SK-N-SH treated with all-trans-retinoic acid at 6 μM for 48 hours (cell line): Measurements from ENCODE around the gene PSME1.

Experiments used
- ATAC-seq: fragments of 200-7000 bp; cut with Tn5 transposase; 3 replicates; pipeline ENCODE4 v1.9.1; 2020; ENCODE audit warnings: mild to moderate bottlenecking, moderate library complexity
- ARNTL ChIP-seq: fragments of 450-650 bp; formaldehyde crosslinking; IDR thresholded peaks from 2 replicates; pipeline ENCODE4 v1.5.0; 2020; ENCODE audit warnings: low read depth, mild to moderate bottlenecking, moderate library complexity, borderline replicate concordance
- CSDC2 ChIP-seq: fragments of 250-450 bp; sonication (Bioruptor Pico); IDR thresholded peaks from 2 replicates; pipeline ENCODE4 v1.5.0; 2020; ENCODE audit warnings: mild to moderate bottlenecking, moderate library complexity
- ESRRG ChIP-seq: fragments of 250-450 bp; sonication (Bioruptor Pico); IDR thresholded peaks from 2 replicates; pipeline ENCODE4 v1.6.1; 2021; ENCODE audit warnings: mild to moderate bottlenecking
- GLIS3 ChIP-seq: fragments of 250-450 bp; sonication (Bioruptor Pico); IDR thresholded peaks from 2 replicates; pipeline ENCODE4 v1.5.0; 2020; ENCODE audit warnings: mild to moderate bottlenecking, moderate library complexity
- ISL1 ChIP-seq: fragments of 250-450 bp; sonication (Bioruptor Pico); IDR thresholded peaks from 2 replicates; pipeline ENCODE4 v2.1.2; 2022; ENCODE audit warnings: mild to moderate bottlenecking, moderate library complexity
- PPARA ChIP-seq: fragments of 250-450 bp; sonication (Bioruptor Pico); IDR thresholded peaks from 2 replicates; pipeline ENCODE4 v1.5.0; 2020; ENCODE audit warnings: mild to moderate bottlenecking, borderline replicate concordance
- RARB ChIP-seq: fragments of 250-450 bp; sonication (Bioruptor Pico); IDR thresholded peaks from 2 replicates; pipeline ENCODE4 v1.8.0; 2021; ENCODE audit warnings: mild to moderate bottlenecking, moderate library complexity
- SNAI2 ChIP-seq: fragments of 250-450 bp; sonication (Bioruptor Pico); IDR thresholded peaks from 2 replicates; pipeline ENCODE4 v1.5.0; 2020; ENCODE audit warnings: mild to moderate bottlenecking, moderate library complexity
- TCF4 ChIP-seq: fragments of 250-450 bp; sonication (Bioruptor Pico); IDR thresholded peaks from 2 replicates; pipeline ENCODE4 v1.8.0; 2021; ENCODE audit warnings: mild to moderate bottlenecking, moderate library complexity, borderline replicate concordance
- TOX ChIP-seq: fragments of 250-450 bp; sonication (Bioruptor Pico); IDR thresholded peaks from 2 replicates; pipeline ENCODE4 v1.8.0; 2021; ENCODE audit warnings: mild to moderate bottlenecking, moderate library complexity, borderline replicate concordance
- ZC3H10 ChIP-seq: fragments of 250-450 bp; sonication (Bioruptor Pico); IDR thresholded peaks from 2 replicates; pipeline ENCODE4 v1.5.1; 2021; ENCODE audit warnings: mild to moderate bottlenecking, moderate library complexity
- ZFP3 ChIP-seq: fragments of 250-450 bp; sonication (Bioruptor Pico); IDR thresholded peaks from 2 replicates; pipeline ENCODE4 v1.5.0; 2020; ENCODE audit warnings: mild to moderate bottlenecking, moderate library complexity
- ZNF565 ChIP-seq: fragments of 450-650 bp; formaldehyde crosslinking; conservative IDR thresholded peaks from 2 replicates; pipeline ENCODE4 v1.5.0; 2020; ENCODE audit warnings: low read depth, mild to moderate bottlenecking, moderate library complexity
- ZNF70 ChIP-seq: fragments of 450-650 bp; formaldehyde crosslinking; IDR thresholded peaks from 2 replicates; pipeline ENCODE4 v1.5.0; 2020; ENCODE audit warnings: mild to moderate bottlenecking, moderate library complexity
- ZNF8 ChIP-seq: fragments of 450-650 bp; formaldehyde crosslinking; IDR thresholded peaks from 2 replicates; pipeline ENCODE4 v1.5.0; 2020; ENCODE audit warnings: mild to moderate bottlenecking, moderate library complexity
- TF ChIP-seq, protein P1 (sequence below): fragments of 250-450 bp; sonication (Bioruptor Pico); IDR thresholded peaks from 2 replicates; pipeline ENCODE4 v1.5.1; 2021; ENCODE audit warnings: mild to moderate bottlenecking, moderate library complexity
- TF ChIP-seq, protein P2 (sequence below): fragments of 250-450 bp; sonication (Bioruptor Pico); IDR thresholded peaks from 2 replicates; pipeline ENCODE4 v1.5.1; 2020; ENCODE audit warnings: low read depth, mild to moderate bottlenecking, moderate library complexity
- TF ChIP-seq, protein P3 (sequence below): fragments of 250-450 bp; sonication (Bioruptor Pico); IDR thresholded peaks from 2 replicates; pipeline ENCODE4 v1.8.0; 2020; ENCODE audit warnings: mild to moderate bottlenecking, moderate library complexity, borderline replicate concordance
- TF ChIP-seq, protein P4 (sequence below): fragments of 250-450 bp; sonication (Bioruptor Pico); IDR thresholded peaks from 2 replicates; pipeline ENCODE4 v1.8.0; 2021; ENCODE audit warnings: low read depth, mild to moderate bottlenecking, moderate library complexity, borderline replicate concordance
- TF ChIP-seq, protein P5 (sequence below): fragments of 250-450 bp; sonication (Bioruptor Pico); IDR thresholded peaks from 2 replicates; pipeline ENCODE4 v1.5.0; 2020; ENCODE audit warnings: mild to moderate bottlenecking, moderate library complexity

The PSME1 gene

DNA sequence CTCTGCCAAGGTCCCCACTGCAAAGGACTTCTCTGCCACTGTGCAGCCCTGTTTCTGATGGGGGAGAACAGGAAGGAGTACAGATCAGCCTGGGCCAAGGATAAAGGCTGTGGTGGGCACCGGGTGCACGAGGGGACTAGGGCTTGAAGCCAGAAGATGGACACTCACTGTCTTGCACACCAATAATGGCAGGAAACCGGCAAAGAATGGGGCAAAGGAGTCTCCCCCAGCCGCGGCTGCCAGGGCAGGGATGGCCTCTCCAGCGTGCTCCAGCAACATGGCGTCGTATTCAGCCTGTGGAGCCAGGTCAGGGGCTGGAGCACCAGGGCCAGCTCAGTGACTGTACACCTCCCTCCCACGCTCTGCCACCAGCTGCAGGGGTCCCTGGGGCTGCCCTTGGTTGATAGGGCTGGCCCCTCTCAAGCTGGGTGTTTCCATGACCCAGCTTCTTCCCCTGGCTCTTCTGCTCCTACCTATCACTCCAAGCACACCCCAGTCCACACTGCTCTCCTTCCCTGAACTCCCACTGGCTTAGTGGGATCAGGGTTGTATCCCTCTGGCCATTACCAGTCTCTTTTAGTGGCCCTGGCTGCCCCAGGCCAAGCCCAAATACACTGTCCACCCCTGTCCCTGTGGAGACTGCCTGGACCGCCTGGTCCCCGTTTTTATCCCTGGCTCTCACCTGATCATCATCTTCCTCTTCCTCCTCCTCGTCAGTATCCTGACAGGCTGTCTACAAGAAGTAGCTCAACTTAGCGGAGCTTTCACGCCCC, 46.3 kb downstream of the PSME1 start:
- no peak for ATAC-seq
- no peak for TF ChIP-seq ZNF8 (CRISPR knock-in tag)
- TF ChIP-seq CSDC2 (CRISPR knock-in tag), result no peak
- no peak for TF ChIP-seq RARB (CRISPR knock-in tag)
- TF ChIP-seq ISL1, result no peak
- no peak for TF ChIP-seq PPARA (CRISPR knock-in tag)
- TF ChIP-seq, protein P1, sequence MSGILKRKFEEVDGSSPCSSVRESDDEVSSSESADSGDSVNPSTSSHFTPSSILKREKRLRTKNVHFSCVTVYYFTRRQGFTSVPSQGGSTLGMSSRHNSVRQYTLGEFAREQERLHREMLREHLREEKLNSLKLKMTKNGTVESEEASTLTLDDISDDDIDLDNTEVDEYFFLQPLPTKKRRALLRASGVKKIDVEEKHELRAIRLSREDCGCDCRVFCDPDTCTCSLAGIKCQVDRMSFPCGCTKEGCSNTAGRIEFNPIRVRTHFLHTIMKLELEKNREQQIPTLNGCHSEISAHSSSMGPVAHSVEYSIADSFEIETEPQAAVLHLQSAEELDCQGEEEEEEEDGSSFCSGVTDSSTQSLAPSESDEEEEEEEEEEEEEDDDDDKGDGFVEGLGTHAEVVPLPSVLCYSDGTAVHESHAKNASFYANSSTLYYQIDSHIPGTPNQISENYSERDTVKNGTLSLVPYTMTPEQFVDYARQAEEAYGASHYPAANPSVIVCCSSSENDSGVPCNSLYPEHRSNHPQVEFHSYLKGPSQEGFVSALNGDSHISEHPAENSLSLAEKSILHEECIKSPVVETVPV (CRISPR knock-in tag), result no peak
- TF ChIP-seq SNAI2 (CRISPR knock-in tag), result no peak
- TF ChIP-seq ZC3H10 (CRISPR knock-in tag), result no peak

DNA sequence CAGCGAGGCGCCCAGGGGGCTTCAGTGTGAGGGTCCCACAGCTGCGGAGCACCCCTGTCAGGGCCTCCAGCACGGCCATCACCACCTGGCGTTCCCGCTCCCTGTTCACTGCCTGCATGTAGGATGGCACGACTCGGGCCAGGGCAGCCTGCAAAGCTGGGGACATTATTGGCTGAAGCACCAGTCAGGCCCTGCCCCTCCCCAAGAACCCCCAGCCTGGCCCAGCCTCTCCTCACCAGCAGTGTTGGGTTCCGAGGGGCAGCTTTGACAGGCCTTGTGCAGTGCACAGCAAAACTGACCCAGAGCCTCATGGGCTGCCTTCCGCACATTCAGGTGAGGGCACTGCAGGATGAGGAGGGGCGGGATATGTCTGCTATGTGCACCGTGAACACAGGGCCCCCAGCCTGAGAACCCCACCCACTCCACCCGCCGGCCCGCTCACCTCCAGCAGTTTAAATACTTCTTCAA, 47.1 kb downstream of the PSME1 start:
- no peak for ATAC-seq
- no peak for TF ChIP-seq ARNTL (CRISPR knock-in tag)
- no peak for TF ChIP-seq TCF4 (CRISPR knock-in tag)
- TF ChIP-seq RARB (CRISPR knock-in tag), result no peak
- TF ChIP-seq, protein P1 (CRISPR knock-in tag), result no peak
- TF ChIP-seq ESRRG (CRISPR knock-in tag), result no peak
- TF ChIP-seq TOX (CRISPR knock-in tag), result no peak
- TF ChIP-seq, protein P2, sequence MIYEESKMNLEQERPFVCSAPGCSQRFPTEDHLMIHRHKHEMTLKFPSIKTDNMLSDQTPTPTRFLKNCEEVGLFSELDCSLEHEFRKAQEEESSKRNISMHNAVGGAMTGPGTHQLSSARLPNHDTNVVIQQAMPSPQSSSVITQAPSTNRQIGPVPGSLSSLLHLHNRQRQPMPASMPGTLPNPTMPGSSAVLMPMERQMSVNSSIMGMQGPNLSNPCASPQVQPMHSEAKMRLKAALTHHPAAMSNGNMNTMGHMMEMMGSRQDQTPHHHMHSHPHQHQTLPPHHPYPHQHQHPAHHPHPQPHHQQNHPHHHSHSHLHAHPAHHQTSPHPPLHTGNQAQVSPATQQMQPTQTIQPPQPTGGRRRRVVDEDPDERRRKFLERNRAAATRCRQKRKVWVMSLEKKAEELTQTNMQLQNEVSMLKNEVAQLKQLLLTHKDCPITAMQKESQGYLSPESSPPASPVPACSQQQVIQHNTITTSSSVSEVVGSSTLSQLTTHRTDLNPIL, result no peak
- no peak for TF ChIP-seq SNAI2 (CRISPR knock-in tag)
- TF ChIP-seq ZNF70, result no peak
- TF ChIP-seq GLIS3 (CRISPR knock-in tag), result no peak
- TF ChIP-seq, protein P3, sequence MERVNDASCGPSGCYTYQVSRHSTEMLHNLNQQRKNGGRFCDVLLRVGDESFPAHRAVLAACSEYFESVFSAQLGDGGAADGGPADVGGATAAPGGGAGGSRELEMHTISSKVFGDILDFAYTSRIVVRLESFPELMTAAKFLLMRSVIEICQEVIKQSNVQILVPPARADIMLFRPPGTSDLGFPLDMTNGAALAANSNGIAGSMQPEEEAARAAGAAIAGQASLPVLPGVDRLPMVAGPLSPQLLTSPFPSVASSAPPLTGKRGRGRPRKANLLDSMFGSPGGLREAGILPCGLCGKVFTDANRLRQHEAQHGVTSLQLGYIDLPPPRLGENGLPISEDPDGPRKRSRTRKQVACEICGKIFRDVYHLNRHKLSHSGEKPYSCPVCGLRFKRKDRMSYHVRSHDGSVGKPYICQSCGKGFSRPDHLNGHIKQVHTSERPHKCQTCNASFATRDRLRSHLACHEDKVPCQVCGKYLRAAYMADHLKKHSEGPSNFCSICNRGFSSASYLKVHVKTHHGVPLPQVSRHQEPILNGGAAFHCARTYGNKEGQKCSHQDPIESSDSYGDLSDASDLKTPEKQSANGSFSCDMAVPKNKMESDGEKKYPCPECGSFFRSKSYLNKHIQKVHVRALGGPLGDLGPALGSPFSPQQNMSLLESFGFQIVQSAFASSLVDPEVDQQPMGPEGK, result no peak
- no peak for TF ChIP-seq ISL1

DNA sequence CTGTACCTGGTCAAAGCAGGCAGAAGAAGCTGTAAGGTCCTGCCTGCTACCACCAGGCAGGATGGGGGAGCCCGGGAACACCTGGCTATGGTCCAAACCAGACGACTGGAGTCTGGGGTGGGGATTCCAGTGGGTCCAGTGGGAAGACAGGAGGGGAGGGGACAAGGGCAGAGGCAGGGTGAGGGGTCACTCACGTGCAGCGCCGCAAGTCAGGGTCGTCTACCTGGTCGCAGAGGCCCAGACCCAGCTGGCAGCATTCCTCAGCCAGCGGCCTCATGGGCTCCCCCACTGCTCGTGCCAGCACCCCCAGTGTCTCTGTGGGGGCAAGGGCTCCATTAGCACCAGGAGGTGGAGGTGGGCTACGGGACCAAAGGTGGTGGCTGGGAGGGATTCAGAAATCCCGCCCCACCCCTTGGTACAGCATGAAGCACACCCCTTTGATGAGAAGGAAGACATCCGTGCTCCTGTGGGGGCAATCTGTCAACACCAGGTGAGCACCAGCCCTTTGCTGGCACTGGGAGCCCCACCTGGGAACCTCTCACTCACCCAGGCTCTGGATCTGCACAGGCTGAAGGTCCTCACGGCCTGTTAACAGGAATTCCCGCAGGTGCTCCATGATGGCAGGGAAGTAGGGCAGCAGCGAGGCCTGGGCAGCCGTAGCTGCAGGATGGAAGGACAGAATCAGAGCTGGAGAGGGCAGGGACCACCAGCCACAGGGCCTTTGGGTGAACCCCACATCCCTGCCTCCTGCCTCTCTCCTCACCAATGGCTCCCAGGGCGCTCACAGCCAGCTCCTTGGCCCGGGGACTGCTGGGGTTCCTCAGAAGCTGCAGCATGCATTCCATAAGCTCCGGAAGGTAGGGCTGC, 48.3 kb downstream of the PSME1 start:
- TF ChIP-seq SNAI2 (CRISPR knock-in tag) (no peak), ZNF70 (no peak), RARB (CRISPR knock-in tag) (no peak), ZNF565 (CRISPR knock-in tag) (no peak)

DNA sequence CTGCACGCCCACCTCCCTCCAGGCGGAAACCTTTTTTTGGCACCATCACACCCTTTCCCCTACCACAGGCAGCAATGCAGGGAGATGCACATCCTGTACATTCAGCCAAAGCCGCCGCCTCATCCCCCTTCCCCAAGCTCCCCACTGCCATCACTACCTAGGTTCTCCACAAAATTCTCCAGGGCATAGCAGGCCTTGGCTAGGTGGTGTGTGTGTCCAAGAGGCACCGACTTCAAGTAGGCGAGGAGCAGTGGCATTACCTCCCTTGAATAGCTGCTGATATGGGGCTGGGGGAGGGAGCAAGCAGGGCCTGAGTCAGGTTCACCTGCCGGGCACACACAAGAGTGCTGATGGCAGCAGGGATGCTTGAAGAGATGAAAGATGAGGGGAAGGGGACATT, 49.0 kb downstream of the PSME1 start:
- TF ChIP-seq, protein P4, sequence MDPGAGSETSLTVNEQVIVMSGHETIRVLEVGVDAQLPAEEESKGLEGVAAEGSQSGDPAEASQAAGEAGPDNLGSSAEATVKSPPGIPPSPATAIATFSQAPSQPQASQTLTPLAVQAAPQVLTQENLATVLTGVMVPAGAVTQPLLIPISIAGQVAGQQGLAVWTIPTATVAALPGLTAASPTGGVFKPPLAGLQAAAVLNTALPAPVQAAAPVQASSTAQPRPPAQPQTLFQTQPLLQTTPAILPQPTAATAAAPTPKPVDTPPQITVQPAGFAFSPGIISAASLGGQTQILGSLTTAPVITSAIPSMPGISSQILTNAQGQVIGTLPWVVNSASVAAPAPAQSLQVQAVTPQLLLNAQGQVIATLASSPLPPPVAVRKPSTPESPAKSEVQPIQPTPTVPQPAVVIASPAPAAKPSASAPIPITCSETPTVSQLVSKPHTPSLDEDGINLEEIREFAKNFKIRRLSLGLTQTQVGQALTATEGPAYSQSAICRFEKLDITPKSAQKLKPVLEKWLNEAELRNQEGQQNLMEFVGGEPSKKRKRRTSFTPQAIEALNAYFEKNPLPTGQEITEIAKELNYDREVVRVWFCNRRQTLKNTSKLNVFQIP (CRISPR knock-in tag), result no peak
- no peak for TF ChIP-seq RARB (CRISPR knock-in tag)
- TF ChIP-seq ZNF565 (CRISPR knock-in tag), result no peak
- TF ChIP-seq SNAI2 (CRISPR knock-in tag), result no peak
- no peak for TF ChIP-seq ARNTL (CRISPR knock-in tag)
- TF ChIP-seq, protein P2, result no peak
- TF ChIP-seq TCF4 (CRISPR knock-in tag), result no peak
- TF ChIP-seq, protein P5, sequence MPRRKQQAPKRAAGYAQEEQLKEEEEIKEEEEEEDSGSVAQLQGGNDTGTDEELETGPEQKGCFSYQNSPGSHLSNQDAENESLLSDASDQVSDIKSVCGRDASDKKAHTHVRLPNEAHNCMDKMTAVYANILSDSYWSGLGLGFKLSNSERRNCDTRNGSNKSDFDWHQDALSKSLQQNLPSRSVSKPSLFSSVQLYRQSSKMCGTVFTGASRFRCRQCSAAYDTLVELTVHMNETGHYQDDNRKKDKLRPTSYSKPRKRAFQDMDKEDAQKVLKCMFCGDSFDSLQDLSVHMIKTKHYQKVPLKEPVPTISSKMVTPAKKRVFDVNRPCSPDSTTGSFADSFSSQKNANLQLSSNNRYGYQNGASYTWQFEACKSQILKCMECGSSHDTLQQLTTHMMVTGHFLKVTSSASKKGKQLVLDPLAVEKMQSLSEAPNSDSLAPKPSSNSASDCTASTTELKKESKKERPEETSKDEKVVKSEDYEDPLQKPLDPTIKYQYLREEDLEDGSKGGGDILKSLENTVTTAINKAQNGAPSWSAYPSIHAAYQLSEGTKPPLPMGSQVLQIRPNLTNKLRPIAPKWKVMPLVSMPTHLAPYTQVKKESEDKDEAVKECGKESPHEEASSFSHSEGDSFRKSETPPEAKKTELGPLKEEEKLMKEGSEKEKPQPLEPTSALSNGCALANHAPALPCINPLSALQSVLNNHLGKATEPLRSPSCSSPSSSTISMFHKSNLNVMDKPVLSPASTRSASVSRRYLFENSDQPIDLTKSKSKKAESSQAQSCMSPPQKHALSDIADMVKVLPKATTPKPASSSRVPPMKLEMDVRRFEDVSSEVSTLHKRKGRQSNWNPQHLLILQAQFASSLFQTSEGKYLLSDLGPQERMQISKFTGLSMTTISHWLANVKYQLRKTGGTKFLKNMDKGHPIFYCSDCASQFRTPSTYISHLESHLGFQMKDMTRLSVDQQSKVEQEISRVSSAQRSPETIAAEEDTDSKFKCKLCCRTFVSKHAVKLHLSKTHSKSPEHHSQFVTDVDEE (CRISPR knock-in tag), result no peak
- TF ChIP-seq ZFP3, result no peak
- no peak for TF ChIP-seq ESRRG (CRISPR knock-in tag)
- TF ChIP-seq, all 23 proteins: peak for 0
- no peak for ATAC-seq

More for the DNA sequence above, 48.3 kb downstream of the PSME1 start:
- no peak for ATAC-seq
